Ecto neural progenitor cell (in vitro differentiated cells): Measurements from ENCODE around the gene INAFM2.

Source experiments
- DNase-seq: peaks from one replicate; pipeline ENCODE4 v3.0.0-alpha.2; 2018; ENCODE audit warnings: low spot score

The INAFM2 gene

GRCh38 chr15:40329804-40330203, 6.3 kb downstream of the INAFM2 start:
- no peak for DNase-seq

GRCh38 chr15:40330368-40330836, 6.9 kb downstream of the INAFM2 start:
- no peak for DNase-seq

DNA sequence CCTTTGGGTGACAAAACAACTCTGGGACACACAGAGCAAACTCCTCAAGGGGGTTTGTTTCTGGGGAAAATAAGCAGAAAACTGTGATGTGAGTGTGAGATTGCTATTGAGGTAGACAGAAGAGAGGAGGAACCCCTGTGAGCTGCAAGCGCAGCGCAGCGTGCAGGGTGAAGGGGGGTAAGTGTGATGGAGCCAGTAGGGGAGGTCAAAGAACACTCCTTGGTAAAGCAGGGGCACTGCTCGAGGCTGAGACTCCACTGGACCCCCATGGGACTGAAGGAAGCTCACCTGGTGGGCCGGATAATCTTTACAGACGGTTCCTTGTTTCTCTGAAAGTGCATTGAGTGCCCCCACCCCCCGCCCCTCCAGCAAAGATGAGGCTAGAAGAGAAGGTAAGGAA, 7.5 kb downstream of the INAFM2 start:
- no peak for DNase-seq

DNA sequence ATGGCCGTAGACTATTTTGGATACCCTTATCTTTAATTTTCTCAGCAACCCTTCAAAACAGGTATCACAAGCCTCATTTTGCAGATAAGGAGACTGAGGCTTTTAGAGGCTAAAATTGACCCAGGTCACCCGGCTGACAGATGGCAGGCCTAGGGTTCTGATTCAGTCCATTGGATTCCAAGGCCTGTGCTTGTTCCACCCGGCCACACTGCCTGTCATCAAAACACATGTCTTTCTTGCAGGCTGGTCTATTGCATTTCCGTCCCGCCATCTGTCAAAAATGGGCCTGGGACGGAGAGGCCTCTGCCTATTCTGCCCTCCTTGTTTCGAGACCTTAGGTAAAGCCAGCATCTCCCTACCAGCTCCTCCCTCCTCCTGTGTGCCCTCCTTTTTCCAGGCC, 8.1 kb downstream of the INAFM2 start:
- DNase-seq = no peak

- DNase-seq = no peak
These were observed 8.8 kb downstream of the INAFM2 start for GRCh38 chr15:40332113-40332781.

- DNase-seq = no peak
These were observed 10.5 kb downstream of the INAFM2 start for GRCh38 chr15:40333922-40334492.

DNA sequence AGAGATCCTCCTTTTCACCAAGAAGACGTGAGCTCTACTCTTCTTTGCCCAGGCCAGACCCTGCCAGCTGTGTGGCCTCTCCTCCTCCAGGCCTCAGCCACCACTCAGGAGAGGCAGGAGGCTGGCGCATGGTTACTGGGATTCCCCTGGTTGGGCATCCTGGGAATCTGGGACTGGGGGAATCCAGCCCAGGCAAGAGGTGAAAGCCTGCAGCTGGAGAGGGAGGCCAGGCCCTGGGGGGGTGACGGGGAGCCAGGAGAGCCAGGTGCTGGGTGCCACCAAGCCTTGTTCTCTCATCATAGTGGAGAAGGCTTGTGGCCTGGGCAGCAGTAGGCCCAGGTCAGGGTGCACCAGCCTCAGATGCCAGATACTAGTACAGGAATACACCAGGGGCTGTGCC, 11.0 kb downstream of the INAFM2 start:
- DNase-seq = no peak

GRCh38 chr15:40334941-40335795, 11.7 kb downstream of the INAFM2 start:
- no peak for DNase-seq

DNA sequence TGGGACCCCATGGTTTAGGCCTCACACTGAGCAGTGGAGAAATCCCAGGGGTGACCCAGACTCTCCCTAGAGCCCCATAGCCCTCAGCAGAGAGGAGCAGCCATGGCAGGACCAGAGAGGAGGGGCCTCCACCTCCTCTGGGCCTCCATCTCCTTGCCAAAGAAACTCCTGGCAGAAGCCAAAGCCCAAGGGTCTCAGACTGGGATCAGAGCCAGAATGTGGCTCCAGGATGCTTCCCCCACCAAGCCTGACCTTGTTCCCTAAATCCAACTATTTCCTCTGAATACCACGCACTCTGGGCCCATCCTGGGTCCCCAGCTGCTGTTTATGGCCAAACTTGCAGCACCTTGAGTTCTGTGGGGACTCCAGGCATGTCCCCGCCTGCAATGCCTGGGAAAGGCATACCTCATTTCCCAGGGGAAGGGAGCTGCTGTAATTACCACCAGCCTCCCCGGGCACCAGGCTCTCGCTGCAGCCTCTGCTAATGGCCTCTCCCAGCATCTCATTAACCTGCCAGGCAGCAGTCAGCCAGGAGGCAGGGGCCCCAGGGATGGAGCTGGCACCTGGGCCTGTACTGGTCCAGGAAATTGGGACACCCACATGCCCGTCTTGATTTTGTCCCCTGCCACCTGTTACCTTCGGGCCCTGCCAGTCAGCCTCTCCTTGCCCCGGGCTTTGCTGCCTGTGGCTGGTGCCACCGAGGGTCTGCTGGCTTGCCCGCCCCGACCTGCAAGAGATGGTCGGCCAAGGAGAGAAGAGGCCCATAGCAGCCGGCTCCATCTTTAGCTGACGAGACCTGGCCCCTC, 12.6 kb downstream of the INAFM2 start:
- no peak for DNase-seq

GRCh38 chr15:40336744-40337122, 13.2 kb downstream of the INAFM2 start:
- no peak for DNase-seq

DNA sequence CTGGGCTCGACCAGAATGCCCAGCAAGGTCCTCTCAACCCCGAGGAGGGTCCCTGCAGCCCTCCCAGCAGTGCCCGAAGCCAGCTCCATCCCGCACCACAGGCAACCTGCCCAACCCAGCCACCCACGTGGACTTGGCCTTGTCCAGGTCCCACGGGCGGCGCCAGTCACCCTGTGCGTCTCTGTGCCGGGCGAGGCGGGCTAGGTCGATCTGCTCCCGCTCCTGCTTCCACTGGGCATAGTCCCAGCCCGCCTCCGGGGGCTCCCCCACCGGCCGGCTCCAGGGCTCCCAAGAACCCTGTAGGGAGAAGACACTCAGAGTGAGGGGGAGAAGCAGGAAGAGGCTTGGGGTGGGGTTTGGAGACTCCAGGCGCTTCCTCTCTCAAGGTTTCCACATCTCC, 14.1 kb downstream of the INAFM2 start:
- DNase-seq = no peak

DNA sequence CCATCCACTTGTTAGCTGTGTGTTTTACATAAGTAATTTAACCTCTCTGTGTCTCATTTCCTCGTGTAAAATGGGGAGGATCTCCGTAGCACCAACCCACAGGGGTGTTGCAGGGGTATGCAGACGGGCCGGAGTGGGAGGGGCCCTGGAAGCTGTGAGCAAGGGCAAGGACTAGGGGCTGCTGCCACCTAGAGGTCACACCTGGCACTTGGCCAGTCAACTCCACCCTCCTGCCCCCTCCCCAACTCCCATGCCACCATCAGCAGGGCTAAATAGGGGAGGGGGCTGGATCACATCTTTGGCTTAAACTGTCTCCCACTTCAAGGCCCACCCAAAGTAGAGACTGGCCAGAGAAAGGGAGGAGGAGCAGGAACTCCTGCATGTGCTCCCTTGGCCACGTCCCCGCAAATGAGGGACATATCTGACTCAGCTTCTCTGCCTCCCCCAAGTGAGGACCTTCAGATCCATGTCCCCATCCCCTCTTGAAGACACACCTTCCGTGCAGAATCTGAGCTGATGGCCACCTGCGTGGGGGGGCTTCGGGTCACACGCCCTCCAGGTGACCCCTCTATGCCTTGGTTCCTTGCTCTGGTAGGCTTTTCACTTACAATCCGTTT, 14.7 kb downstream of the INAFM2 start:
- peak; percentile 88 for DNase-seq

GRCh38 chr15:40338921-40339620, 15.6 kb downstream of the INAFM2 start:
- DNase-seq = no peak

- DNase-seq = no peak
These were observed 16.1 kb downstream of the INAFM2 start for GRCh38 chr15:40339621-40339945.

DNA sequence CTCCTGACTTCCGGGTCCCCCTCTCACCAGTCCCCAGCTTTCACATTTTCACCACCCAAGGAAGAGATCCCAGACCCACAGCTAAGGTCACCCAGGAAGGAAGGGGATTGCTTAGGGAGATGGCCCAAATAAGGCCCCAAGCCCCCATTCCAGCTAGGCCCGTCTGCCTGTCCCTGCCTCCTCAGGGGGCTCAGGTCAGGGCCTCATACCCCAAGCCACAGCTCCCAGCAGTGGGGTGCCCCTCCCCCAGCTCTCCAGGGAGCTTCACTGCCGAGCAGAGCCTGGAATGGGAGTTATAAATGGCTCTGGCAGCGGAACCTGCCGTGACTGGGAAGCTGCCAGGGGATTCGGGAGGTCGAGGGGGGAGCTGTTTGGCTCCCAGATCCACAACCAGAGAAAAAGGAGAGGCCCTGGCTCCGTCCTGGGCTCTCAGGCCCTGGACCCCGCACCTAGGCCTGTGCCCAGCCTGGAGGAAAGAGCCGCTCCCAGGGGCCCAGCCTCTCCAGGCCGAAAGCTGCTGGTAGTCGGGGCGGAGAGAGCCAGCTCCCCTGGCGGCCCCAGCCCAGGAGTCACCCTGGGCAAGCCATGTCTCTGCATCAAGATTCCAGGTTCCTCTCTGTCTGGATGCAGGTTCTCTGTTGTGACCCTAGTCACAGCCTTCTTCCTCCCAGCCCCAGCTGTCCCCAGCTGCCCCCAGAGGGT, 16.7 kb downstream of the INAFM2 start:
- DNase-seq = no peak

- DNase-seq = no peak
These were observed 17.4 kb downstream of the INAFM2 start, which contains the start of gene CCDC9B for GRCh38 chr15:40340740-40341400. TSS of gene CCDC9B (minus strand) at chr15:40340939. CDS start at chr15:40340819, 120 bp downstream.

DNA sequence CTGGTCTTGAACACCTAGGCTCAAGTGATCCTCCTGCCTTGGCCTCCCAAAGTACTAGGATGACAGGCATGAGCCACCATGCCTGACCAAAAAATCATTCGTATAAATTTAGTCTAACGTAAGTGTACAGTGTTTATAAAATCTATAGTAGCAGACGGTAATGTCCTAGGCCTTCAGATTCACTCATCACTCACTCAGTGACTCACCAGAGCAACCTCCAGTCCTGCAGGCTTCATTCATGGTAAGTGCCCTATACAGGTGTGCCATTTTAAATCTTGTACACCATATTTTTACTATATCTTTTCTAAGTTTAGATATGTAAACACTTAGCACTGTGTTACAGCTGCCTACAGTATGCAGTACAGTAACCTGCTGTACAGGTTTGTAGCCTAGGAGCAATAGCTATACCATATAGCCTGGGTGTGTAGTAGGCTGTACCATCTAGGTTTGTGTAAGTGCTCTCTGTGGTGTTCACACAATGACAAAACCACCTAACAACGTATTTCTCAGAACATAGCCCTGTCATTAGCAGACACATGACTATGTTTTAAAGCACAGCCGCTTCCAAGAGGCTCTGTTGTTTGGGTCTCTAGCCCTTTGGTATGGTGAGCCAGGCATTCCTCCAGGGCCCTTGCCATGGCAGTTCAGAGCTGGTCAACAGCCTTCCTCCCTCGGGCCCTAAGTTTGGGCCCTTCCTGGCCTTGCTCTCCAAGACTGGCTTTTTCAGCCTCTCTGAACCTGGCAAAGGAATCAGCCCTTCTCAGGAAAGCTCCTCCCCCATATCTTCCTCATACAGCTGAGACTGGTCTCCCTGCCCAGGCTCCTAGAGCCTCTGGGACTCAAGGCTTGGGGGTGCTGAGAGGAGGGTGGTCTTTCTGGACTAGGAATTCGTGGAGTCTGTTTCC, 19.2 kb downstream of the INAFM2 start:
- no peak for DNase-seq

DNA sequence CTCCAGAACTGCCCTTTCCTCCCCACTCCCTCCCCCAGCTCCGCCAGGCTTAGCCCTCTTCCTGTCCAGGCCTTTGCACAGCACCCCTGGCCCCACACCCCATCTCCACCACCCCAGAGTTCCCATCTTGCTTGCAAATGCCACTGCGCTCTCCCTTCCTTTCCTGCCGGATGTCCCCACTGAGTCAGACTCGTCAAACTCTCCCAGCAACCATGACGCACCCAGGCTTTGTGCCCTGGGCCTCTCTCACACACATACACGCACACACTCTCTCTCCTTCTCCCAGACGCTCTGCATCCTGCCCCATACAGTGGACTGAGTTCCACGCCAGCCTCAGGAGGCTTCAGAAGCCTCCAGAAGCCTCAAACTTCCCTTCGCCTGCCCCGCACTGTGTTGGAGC, 20.0 kb downstream of the INAFM2 start:
- DNase-seq = no peak

GRCh38 chr15:40344217-40344616, 20.7 kb downstream of the INAFM2 start:
- DNase-seq = no peak
